K562 (cell line): Measurements from ENCODE around the gene DAPK1. TPM values are rescaled to one million over a fixed set of nuclear protein-coding genes. Genes with fewer than 3 reads are reported as not detected.
A peak's percentile ranks its signal among the peaks of the same experiment; 100 is the strongest.

ENCODE experiments used
- ATAC-seq: fragments of 200-7000 bp; cut with Tn5 transposase; 3 replicates; pipeline ENCODE4 v1.9.1; 2020; ENCODE audit warnings: moderate library complexity
- BruUV-seq: library from RNA; stranded (reverse); fragments of 400-500 nt; replicated peaks from 2 replicates; lab custom pipeline; 2021; lab: Mats Ljungman, UMichigan
- CTCF ChIA-PET: fragments of 300-600 bp; formaldehyde crosslinking; extraction: SDS; loops from one replicate; lab custom pipeline; 2021; ENCODE audit warnings: low intra/inter-chr PET ratio; lab: Yijun Ruan, JAX
- POLR2A ChIA-PET: fragments of 300-600, 350-650 bp; sonication (Branson Sonifier 250); formaldehyde crosslinking; extraction: SDS; loops from one replicate; lab custom pipeline; 2021; ENCODE audit warnings: antibody characterized with exemption, inconsistent platforms; lab: Yijun Ruan, JAX
- DNase-seq, 4 experiments: peaks; one replicate each; pipeline versions ENCODE4 v3.0.0 to v3.0.0-alpha.2; 2011 to 2018; ENCODE audit warnings: low spot score in 3 of 4, mixed read lengths in 3 of 4; ENCODE audit errors: extremely low read depth in 1 of 4
- FAIRE-seq: peaks from 2 replicates; lab custom pipeline; 2011; peaks lifted over from hg19 to GRCh38; lab: Jason Lieb, UNC
- H2AFZ ChIP-seq: 2 replicates; pipeline ENCODE4 v1.6.0; 2011; ENCODE audit warnings: low read depth, low read length, control low read depth, inconsistent platforms
- H3K27ac ChIP-seq: fragments of 200-600 bp; 3 replicates; pipeline ENCODE4 v1.8.0; 2011; ENCODE audit warnings: low read depth, mild to moderate bottlenecking, control low read depth, inconsistent platforms, low read length, moderate library complexity, mixed read lengths; ENCODE audit errors: extremely low read depth
- H3K27me3 ChIP-seq, 2 experiments: fragments of 300-600 bp in 1 of 2; 2 replicates in 1 of 2; 3 replicates in 1 of 2; pipeline versions ENCODE4 v1.6.0 to v1.8.0; 2011; ENCODE audit warnings: inconsistent platforms in 2 of 2, low read length in 2 of 2, mild to moderate bottlenecking in 1 of 2, mixed read lengths in 1 of 2, moderate library complexity in 1 of 2; ENCODE audit not compliant: control insufficient read depth in 2 of 2, insufficient read depth in 2 of 2
- H3K36me3 ChIP-seq: fragments of 300-600 bp; 3 replicates; pipeline ENCODE4 v1.8.0; 2011; ENCODE audit warnings: mild to moderate bottlenecking, low read length, inconsistent platforms; ENCODE audit not compliant: control insufficient read depth, insufficient read depth
- H3K4me1 ChIP-seq, 2 experiments: fragments of 200-600 bp in 1 of 2; replicated peaks in 1 of 2; 2 replicates in 1 of 2; 3 replicates in 1 of 2; pipeline versions ENCODE4 v1.5.1 to v1.8.0; 2011; ENCODE audit warnings: inconsistent platforms in 2 of 2, low read length in 2 of 2, mild to moderate bottlenecking in 1 of 2, mixed read lengths in 1 of 2, moderate library complexity in 1 of 2; ENCODE audit not compliant: control insufficient read depth in 2 of 2, insufficient read depth in 2 of 2
- H3K4me2 ChIP-seq: 2 replicates; pipeline ENCODE4 v1.6.1; 2011; ENCODE audit warnings: low read length, control low read depth, inconsistent platforms, mixed read lengths; ENCODE audit not compliant: insufficient read depth
- H3K4me3 ChIP-seq: fragments of 200-600 bp; sonication (generic), shearing (Covaris generic); 2 replicates; pipeline ENCODE4 v1.5.1; 2016; ENCODE audit warnings: control low read depth, inconsistent platforms
- H3K79me2 ChIP-seq: fragments of 200-600 bp; 3 replicates; pipeline ENCODE4 v1.8.0; 2011; ENCODE audit warnings: low read length, inconsistent platforms; ENCODE audit not compliant: control insufficient read depth, insufficient read depth
- H3K9ac ChIP-seq, 2 experiments: 2 replicates each; pipeline versions ENCODE4 v1.6.0 to v1.6.1; 2011; ENCODE audit warnings: low read depth in 2 of 2, low read length in 2 of 2, control low read depth in 1 of 2, inconsistent platforms in 1 of 2, mild to moderate bottlenecking in 1 of 2, mixed read lengths in 1 of 2; ENCODE audit not compliant: insufficient read depth in 1 of 2
- H3K9me1 ChIP-seq: one replicate; pipeline ENCODE4 v1.6.0; 2011; ENCODE audit warnings: inconsistent platforms, mild to moderate bottlenecking, low read length, moderate library complexity; ENCODE audit not compliant: control insufficient read depth, insufficient read depth
- H3K9me3 ChIP-seq: replicated peaks from 2 replicates; pipeline ENCODE4 v1.5.1; 2011; ENCODE audit warnings: low read depth, low read length, inconsistent platforms; ENCODE audit not compliant: control insufficient read depth, insufficient read depth
- H4K20me1 ChIP-seq: replicated peaks from 2 replicates; pipeline ENCODE4 v1.6.1; 2011; ENCODE audit warnings: low read length, inconsistent platforms, mixed read lengths; ENCODE audit not compliant: control insufficient read depth, insufficient read depth
- ARID2 ChIP-seq: fragments of 450-650 bp; IDR thresholded peaks from 2 replicates; pipeline ENCODE4 v1.6.1; 2017; ENCODE audit warnings: antibody characterized with exemption, mild to moderate bottlenecking
- CTCF ChIP-seq, 3 experiments: IDR thresholded peaks in 2 of 3; conservative IDR thresholded peaks in 1 of 3; 2 replicates each; pipeline ENCODE4 v1.5.1; 2011 to 2012; ENCODE audit warnings: low read length in 3 of 3, mild to moderate bottlenecking in 3 of 3, control low read depth in 2 of 3, improper control_type of control experiment in 1 of 3, inconsistent platforms in 1 of 3, low read depth in 1 of 3, mixed read lengths in 1 of 3, moderate library complexity in 1 of 3; ENCODE audit not compliant: insufficient read depth in 2 of 3
- DEAF1 ChIP-seq: fragments of 450-650 bp; formaldehyde crosslinking; IDR thresholded peaks from 2 replicates; pipeline ENCODE4 v1.4.0; 2020; ENCODE audit warnings: mild to moderate bottlenecking, moderate library complexity
- ESRRA ChIP-seq: fragments of 450-650 bp; IDR thresholded peaks from 2 replicates; pipeline ENCODE4 v1.6.1; 2014; ENCODE audit warnings: low read depth, mild to moderate bottlenecking, moderate library complexity, borderline replicate concordance
- HOXB6 ChIP-seq: fragments of 250-450 bp; sonication (Bioruptor Pico); IDR thresholded peaks from 2 replicates; pipeline ENCODE4 v1.5.1; 2022; ENCODE audit warnings: mild to moderate bottlenecking, borderline replicate concordance
- MAZ ChIP-seq, 2 experiments: fragments of 450-650 bp in 1 of 2; sonication (generic) in 1 of 2; formaldehyde crosslinking; IDR thresholded peaks in 1 of 2; conservative IDR thresholded peaks in 1 of 2; 2 replicates each; pipeline versions ENCODE4 v1.4.0 to v1.5.0; 2020; ENCODE audit warnings: mild to moderate bottlenecking in 1 of 2, missing genetic modification reagents in 1 of 2
- RAD21 ChIP-seq, 2 experiments: fragments of 250-450 bp in 1 of 2; fragments of 450-650 bp in 1 of 2; sonication (Bioruptor Pico) in 1 of 2; formaldehyde crosslinking in 1 of 2; IDR thresholded peaks in 1 of 2; conservative IDR thresholded peaks in 1 of 2; 2 replicates each; pipeline versions ENCODE4 v1.4.0 to v1.8.0; 2020 to 2022; ENCODE audit warnings: mild to moderate bottlenecking in 2 of 2, moderate library complexity in 1 of 2
- SMC3 ChIP-seq: conservative IDR thresholded peaks from 2 replicates; pipeline ENCODE4 v1.6.1; 2011; ENCODE audit warnings: low read depth, low read length, improper control_type of control experiment; ENCODE audit not compliant: insufficient read depth
- ZNF592 ChIP-seq: fragments of 450-650 bp; IDR thresholded peaks from 2 replicates; pipeline ENCODE4 v1.6.1; 2017; ENCODE audit warnings: antibody characterized with exemption, mild to moderate bottlenecking
- WGBS: fragments of 100-300 bp; shearing (Covaris generic); methylation state at CpG from one replicate; pipeline ENCODE4 v1.1.6; 2016; ENCODE audit warnings: low coverage, mixed read lengths; ENCODE audit not compliant: insufficient coverage; ENCODE audit errors: missing lambda C conversion rate; 5-methylcytosine and 5-hydroxymethylcytosine counted together
- in situ Hi-C: fragments of 300-500 bp; cut with MboI; formaldehyde crosslinking; loops from 4 replicates; pipeline ENCODE4 v1.15.0; 2018; ENCODE audit warnings: inconsistent platforms, mixed read lengths
- intact Hi-C: fragments of 100-400 bp; cut with micrococcal nuclease; formaldehyde crosslinking; loops from 2 replicates; pipeline ENCODE4 v1.14.2; 2022
- polyA plus RNA-seq, 8 experiments: library from polyadenylated mRNA; depleted of rRNA in 4 of 8; stranded (reverse) in 5 of 8; unstranded in 3 of 8; fragments of >200 nt; fragmentation: Nextera tagmentation in 2 of 8; fragmentation: Illumina TruSeq in 1 of 8; extraction: Ambion mirVana in 2 of 8; extraction: Trizol in 1 of 8; gene quantifications; 2 replicates each; pipeline versions ENCODE4 v1.2.1 to v1.2.3, GENCODE V29; 2011 to 2014; ENCODE audit warnings: inconsistent platforms in 1 of 8, missing spikeins in 1 of 8
- total RNA-seq, 7 experiments: library from RNA; depleted of rRNA in 6 of 7; stranded (reverse); fragments of >200 nt in 6 of 7; fragmentation: Illumina TruSeq in 2 of 7; extraction: Trizol in 2 of 7; gene quantifications; 2 replicates each; pipeline versions ENCODE4 v1.2.1 to v1.2.3, GENCODE V29; 2011 to 2021; ENCODE audit warnings: low replicate concordance in 1 of 7

The DAPK1 gene
- total and polyA plus RNA-seq, 9 of the 15 experiments (the other 6 are each of a cell fraction or from before 2014, with no cell fraction given) = 1.7 to 26.4 (median 15.8) TPM

GRCh38 chr9:87684627-87685219, 187.1 kb downstream of the DAPK1 start:
- BruUV-seq = no TSS peak
- POLR2A ChIA-PET = interaction anchor here (0.7 to 1.4 kb wide), 4 partner anchors 41 to 488 kb away, joined by 3 to 7 read pairs (median 3); partner anchors contain the start of gene CTSL
- peak; percentile 89 for FAIRE-seq
- peaks cover 10 to 14% of the 10 kb centered on the region in 2 experiments; a peak in 4 of 5 replicates for H3K4me1 ChIP-seq
- peak overlapping the region; percentile 40; the same call in 1 of the 2 replicates for H3K4me2 ChIP-seq
- no peaks in the 10 kb centered on the region for H3K9me1 ChIP-seq
- peak; percentile 85 for ATAC-seq
- no peaks in the 10 kb centered on the region for H3K27me3 ChIP-seq
- H3K79me2 ChIP-seq = no peaks in the 10 kb centered on the region
- no peak overlapping the region for H3K4me3 ChIP-seq
- in situ Hi-C loops = loop anchor here (25.0 kb wide), 1 partner anchor 628 kb away; no protein-coding TSS in a partner anchor
- no peak overlapping the region for H3K9ac ChIP-seq
- no peak overlapping the region for H3K27ac ChIP-seq
- H3K36me3 ChIP-seq = peaks cover 30% of the 10 kb centered on the region; the same call in 2 of the 3 replicates
- H3K9me3 ChIP-seq = no peaks in the 10 kb centered on the region
- CTCF ChIA-PET = interaction anchor here (1.2 to 4.1 kb wide), 3 partner anchors 126 to 348 kb away, joined by 3 to 21 read pairs (median 4); no protein-coding TSS in a partner anchor
- H2AFZ ChIP-seq = peak overlapping the region; percentile 18; the same call in 1 of the 2 replicates
- WGBS = 11% methylated on average over 11 of the region's 11 CpGs
- intact Hi-C loops = loop anchor here (1.0 to 10.0 kb wide), 2 partner anchors 128 to 360 kb away; no protein-coding TSS in a partner anchor
- H4K20me1 ChIP-seq = no peaks in the 10 kb centered on the region
- peak; percentile 59 to 64 (median 60) for DNase-seq
- TF ChIP-seq CTCF (IDR thresholded peaks at IDR 0.05 in 2 of 3, conservative IDR thresholded peaks at IDR 0.05 in 1 of 3; ENCODE audit: insufficient read depth in 2 of 3, low read depth in 1 of 3, low read length in 3 of 3) (peak; percentile 65 to 79 (median 73)), ESRRA (no peak), SMC3 (peak; percentile 66), HOXB6 (CRISPR knock-in tag) (no peak), RAD21 (CRISPR knock-in tag; conservative IDR thresholded peaks at IDR 0.05 in 1 of 2, IDR thresholded peaks at IDR 0.05 in 1 of 2) (peak; percentile 63 to 80), MAZ (CRISPR knock-in tag; conservative IDR thresholded peaks at IDR 0.05 in 1 of 2, IDR thresholded peaks at IDR 0.05 in 1 of 2) (0 out of 4 replicates have a peak, but pooled peaks of 1 of the 2 experiments have one; percentile 17), ARID2 (0 out of 2 replicates have a peak, but pooled peaks have one; percentile 24), ZNF592 (peak; percentile 36; the same call in 1 of the 2 replicates), DEAF1 (CRISPR knock-in tag) (peak; percentile 44; the same call in 1 of the 2 replicates)
